GM23338 (cell line): ENCODE measurements around the gene LRRC10B. TPM values are rescaled to one million over a fixed set of nuclear protein-coding genes. Genes with fewer than 3 reads are reported as not detected.

Experiments
- ATAC-seq: fragments of 200-7000 bp; cut with Tn5 transposase; 3 replicates; pipeline ENCODE4 v1.9.1; 2020
- DNase-seq: peaks from one replicate; pipeline ENCODE4 v3.0.0-alpha.2; 2015; ENCODE audit warnings: low spot score
- H2AFZ ChIP-seq: fragments of 200-600 bp; sonication (generic); 2 replicates; pipeline ENCODE4 v1.8.0; 2016; ENCODE audit warnings: antibody characterized with exemption, mild to moderate bottlenecking, moderate library complexity
- H3F3A ChIP-seq: fragments of 200-600 bp; sonication (generic); replicated peaks from 2 replicates; pipeline ENCODE4 v1.8.0; 2017; ENCODE audit warnings: antibody characterized with exemption, mixed run types, low read depth
- H3K27ac ChIP-seq: fragments of 200-600 bp; sonication (generic); 2 replicates; pipeline ENCODE4 v1.6.1; 2016; ENCODE audit warnings: low read depth
- H3K27me3 ChIP-seq: fragments of 200-600 bp; sonication (generic); 2 replicates; pipeline ENCODE4 v1.8.0; 2016; ENCODE audit warnings: mild to moderate bottlenecking, mixed run types, moderate library complexity; ENCODE audit not compliant: insufficient read depth
- H3K36me3 ChIP-seq: fragments of 200-600 bp; sonication (generic); 2 replicates; pipeline ENCODE4 v1.8.0; 2016; ENCODE audit warnings: mild to moderate bottlenecking; ENCODE audit not compliant: insufficient read depth
- H3K4me1 ChIP-seq: fragments of 200-600 bp; sonication (generic); 2 replicates; pipeline ENCODE4 v1.8.0; 2016; ENCODE audit warnings: mild to moderate bottlenecking, moderate library complexity; ENCODE audit not compliant: insufficient read depth
- H3K4me2 ChIP-seq: fragments of 200-600 bp; sonication (generic); 2 replicates; pipeline ENCODE4 v1.7.1; 2017; ENCODE audit warnings: mixed run types
- H3K4me3 ChIP-seq: fragments of 200-600 bp; sonication (generic); 2 replicates; pipeline ENCODE4 v1.6.1; 2016; ENCODE audit warnings: mixed run types
- H3K79me2 ChIP-seq: fragments of 200-600 bp; sonication (generic); replicated peaks from 2 replicates; pipeline ENCODE4 v1.8.0; 2017; ENCODE audit warnings: mild to moderate bottlenecking; ENCODE audit not compliant: insufficient read depth
- H3K9me2 ChIP-seq: fragments of 200-600 bp; sonication (generic); 2 replicates; pipeline ENCODE4 v1.8.0; 2017; ENCODE audit not compliant: insufficient read depth
- H4K20me1 ChIP-seq: fragments of 200-600 bp; sonication (generic); replicated peaks from 2 replicates; pipeline ENCODE4 v1.8.0; 2017; ENCODE audit warnings: mild to moderate bottlenecking; ENCODE audit not compliant: insufficient read depth
- H3K27ac Mint-ChIP-seq: 2 replicates; pipeline ENCODE4 v1.8.0; 2020; ENCODE audit warnings: inconsistent platforms, mild to moderate bottlenecking, moderate library complexity, mixed read lengths
- H3K27me3 Mint-ChIP-seq: 3 replicates; pipeline ENCODE4 v1.8.0; 2022; ENCODE audit warnings: low read depth, mild to moderate bottlenecking, moderate library complexity, mixed read lengths, inconsistent platforms; ENCODE audit not compliant: insufficient read depth, poor library complexity
- H3K36me3 Mint-ChIP-seq: 3 replicates; pipeline ENCODE4 v1.8.0; 2021; ENCODE audit warnings: low read depth, mild to moderate bottlenecking, inconsistent platforms, moderate library complexity, mixed read lengths
- H3K4me1 Mint-ChIP-seq: 3 replicates; pipeline ENCODE4 v1.8.0; 2020; ENCODE audit warnings: mild to moderate bottlenecking, inconsistent platforms, mixed read lengths
- H3K4me3 Mint-ChIP-seq: 3 replicates; pipeline ENCODE4 v1.8.0; 2021; ENCODE audit warnings: moderate library complexity, mild to moderate bottlenecking, inconsistent platforms, mixed read lengths
- H3K9me3 Mint-ChIP-seq: 3 replicates; pipeline ENCODE4 v1.8.0; 2020; ENCODE audit warnings: moderate library complexity, mild to moderate bottlenecking, inconsistent platforms, mixed read lengths
- CREB1 ChIP-seq: fragments of 250-450 bp; sonication (Bioruptor Pico); IDR thresholded peaks from 2 replicates; pipeline ENCODE4 v1.5.0; 2020; ENCODE audit warnings: low read depth, mild to moderate bottlenecking, moderate library complexity
- EZH2 ChIP-seq: fragments of 200-600 bp; sonication (generic); IDR thresholded peaks from one replicate; pipeline ENCODE4 v1.8.0; 2017; ENCODE audit warnings: antibody characterized with exemption, mild to moderate bottlenecking, low read depth; ENCODE audit not compliant: unreplicated experiment
- EZH2phosphoT487 ChIP-seq: fragments of 200-600 bp; sonication (generic); IDR thresholded peaks from one replicate; pipeline ENCODE4 v1.8.1; 2018; ENCODE audit warnings: antibody characterized with exemption; ENCODE audit not compliant: unreplicated experiment
- JUNB ChIP-seq: IDR thresholded peaks from one replicate; pipeline ENCODE4 v1.6.1; 2016; ENCODE audit warnings: antibody characterized with exemption; ENCODE audit not compliant: unreplicated experiment
- NANOG ChIP-seq: IDR thresholded peaks from 2 replicates; pipeline ENCODE4 v1.6.1; 2016; ENCODE audit warnings: antibody characterized with exemption, borderline replicate concordance
- POLR2AphosphoS5 ChIP-seq: IDR thresholded peaks from 2 replicates; pipeline ENCODE4 v1.6.1; 2016; ENCODE audit warnings: antibody characterized with exemption, low read depth
- STAT1 ChIP-seq: IDR thresholded peaks from one replicate; pipeline ENCODE4 v1.6.1; 2016; ENCODE audit warnings: antibody characterized with exemption; ENCODE audit not compliant: unreplicated experiment
- ZNF114 ChIP-seq: fragments of 250-450 bp; sonication (Bioruptor Pico); IDR thresholded peaks from 2 replicates; pipeline ENCODE4 v1.5.0; 2020; ENCODE audit warnings: mild to moderate bottlenecking, moderate library complexity
- ZNF331 ChIP-seq: fragments of 250-450 bp; sonication (Bioruptor Pico); IDR thresholded peaks from 2 replicates; pipeline ENCODE4 v1.5.0; 2020; ENCODE audit warnings: low read depth, mild to moderate bottlenecking, moderate library complexity
- polyA plus RNA-seq: library from polyadenylated mRNA; unstranded; fragments of >200 nt; fragmentation: Nextera tagmentation; extraction: Ambion mirVana; gene quantifications from 2 replicates; pipeline ENCODE4 v1.2.1, GENCODE V29; 2016
- total RNA-seq: library from RNA; depleted of rRNA; stranded (reverse); fragments of >200 nt; shearing (Covaris generic); gene quantifications from 2 replicates; pipeline ENCODE4 v1.2.3, GENCODE V29; 2014
- TF ChIP-seq, protein P1 (sequence below): IDR thresholded peaks from 2 replicates; pipeline ENCODE4 v1.6.1; 2016; ENCODE audit warnings: antibody characterized with exemption
- TF ChIP-seq, protein P2 (sequence below), 2 experiments: fragments of 200-600 bp in 1 of 2; sonication (generic) in 1 of 2; conservative IDR thresholded peaks; 2 replicates each; pipeline versions ENCODE4 v1.5.1 to v1.6.1; 2016 to 2017; ENCODE audit warnings: antibody characterized with exemption in 2 of 2, low read depth in 2 of 2, mild to moderate bottlenecking in 2 of 2, moderate library complexity in 1 of 2
- TF ChIP-seq, protein P3 (sequence below): IDR thresholded peaks from one replicate; pipeline ENCODE4 v1.6.1; 2018; ENCODE audit warnings: antibody characterized with exemption; ENCODE audit not compliant: unreplicated experiment

LRRC10B gene
- total and polyA plus RNA-seq, 2 experiments from 2014 or later = 0.47 to 1.6 TPM

DNA sequence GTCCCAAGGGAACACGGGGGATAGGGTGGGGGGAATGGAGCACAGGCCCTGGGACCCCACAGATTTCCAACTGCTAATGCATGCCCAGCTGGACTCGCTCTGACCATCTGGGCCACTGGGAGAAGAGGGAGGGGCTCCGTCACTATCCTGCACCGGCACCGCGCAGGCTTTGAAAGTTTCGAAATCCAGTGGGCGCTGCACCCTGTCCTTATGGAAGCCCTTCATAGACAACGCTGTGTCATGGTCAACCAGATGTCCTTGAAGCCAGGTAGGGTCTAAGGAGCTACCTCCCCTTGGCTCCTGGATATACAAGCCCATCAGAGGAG lies 30.1 kb downstream of the LRRC10B start:
- Mint-ChIP-seq H3K36me3 (no peaks in the 10 kb centered on the region; the same call in 2 of the 3 replicates), H3K4me3 (no peak overlapping the region; the same call in 2 of the 3 replicates), H3K9me3 (no peaks in the 10 kb centered on the region), H3K27ac (no peak overlapping the region), H3K27me3 (peaks cover 10% of the 10 kb centered on the region), H3K4me1 (peaks cover 47% of the 10 kb centered on the region)
- 0 out of 2 replicates have a peak, but pooled peaks cover 4% of the 10 kb centered on the region for H3K9me2 ChIP-seq
- no peak for TF ChIP-seq ZNF331 (CRISPR knock-in tag)
- TF ChIP-seq ZNF114 (CRISPR knock-in tag) = no peak
- TF ChIP-seq, protein P1, sequence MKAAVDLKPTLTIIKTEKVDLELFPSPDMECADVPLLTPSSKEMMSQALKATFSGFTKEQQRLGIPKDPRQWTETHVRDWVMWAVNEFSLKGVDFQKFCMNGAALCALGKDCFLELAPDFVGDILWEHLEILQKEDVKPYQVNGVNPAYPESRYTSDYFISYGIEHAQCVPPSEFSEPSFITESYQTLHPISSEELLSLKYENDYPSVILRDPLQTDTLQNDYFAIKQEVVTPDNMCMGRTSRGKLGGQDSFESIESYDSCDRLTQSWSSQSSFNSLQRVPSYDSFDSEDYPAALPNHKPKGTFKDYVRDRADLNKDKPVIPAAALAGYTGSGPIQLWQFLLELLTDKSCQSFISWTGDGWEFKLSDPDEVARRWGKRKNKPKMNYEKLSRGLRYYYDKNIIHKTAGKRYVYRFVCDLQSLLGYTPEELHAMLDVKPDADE = no peak
- TF ChIP-seq EZH2phosphoT487 = no peak
- no peak for TF ChIP-seq STAT1
- no peak for TF ChIP-seq JUNB
- TF ChIP-seq, protein P2, sequence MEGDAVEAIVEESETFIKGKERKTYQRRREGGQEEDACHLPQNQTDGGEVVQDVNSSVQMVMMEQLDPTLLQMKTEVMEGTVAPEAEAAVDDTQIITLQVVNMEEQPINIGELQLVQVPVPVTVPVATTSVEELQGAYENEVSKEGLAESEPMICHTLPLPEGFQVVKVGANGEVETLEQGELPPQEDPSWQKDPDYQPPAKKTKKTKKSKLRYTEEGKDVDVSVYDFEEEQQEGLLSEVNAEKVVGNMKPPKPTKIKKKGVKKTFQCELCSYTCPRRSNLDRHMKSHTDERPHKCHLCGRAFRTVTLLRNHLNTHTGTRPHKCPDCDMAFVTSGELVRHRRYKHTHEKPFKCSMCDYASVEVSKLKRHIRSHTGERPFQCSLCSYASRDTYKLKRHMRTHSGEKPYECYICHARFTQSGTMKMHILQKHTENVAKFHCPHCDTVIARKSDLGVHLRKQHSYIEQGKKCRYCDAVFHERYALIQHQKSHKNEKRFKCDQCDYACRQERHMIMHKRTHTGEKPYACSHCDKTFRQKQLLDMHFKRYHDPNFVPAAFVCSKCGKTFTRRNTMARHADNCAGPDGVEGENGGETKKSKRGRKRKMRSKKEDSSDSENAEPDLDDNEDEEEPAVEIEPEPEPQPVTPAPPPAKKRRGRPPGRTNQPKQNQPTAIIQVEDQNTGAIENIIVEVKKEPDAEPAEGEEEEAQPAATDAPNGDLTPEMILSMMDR (conservative IDR thresholded peaks at IDR 0.05; ENCODE audit: low read depth in 2 of 2) = no peak
- TF ChIP-seq NANOG = no peak
- TF ChIP-seq CREB1 (CRISPR knock-in tag) = no peak
- TF ChIP-seq EZH2 = no peak
- TF ChIP-seq POLR2AphosphoS5 = no peak
- TF ChIP-seq, protein P3, sequence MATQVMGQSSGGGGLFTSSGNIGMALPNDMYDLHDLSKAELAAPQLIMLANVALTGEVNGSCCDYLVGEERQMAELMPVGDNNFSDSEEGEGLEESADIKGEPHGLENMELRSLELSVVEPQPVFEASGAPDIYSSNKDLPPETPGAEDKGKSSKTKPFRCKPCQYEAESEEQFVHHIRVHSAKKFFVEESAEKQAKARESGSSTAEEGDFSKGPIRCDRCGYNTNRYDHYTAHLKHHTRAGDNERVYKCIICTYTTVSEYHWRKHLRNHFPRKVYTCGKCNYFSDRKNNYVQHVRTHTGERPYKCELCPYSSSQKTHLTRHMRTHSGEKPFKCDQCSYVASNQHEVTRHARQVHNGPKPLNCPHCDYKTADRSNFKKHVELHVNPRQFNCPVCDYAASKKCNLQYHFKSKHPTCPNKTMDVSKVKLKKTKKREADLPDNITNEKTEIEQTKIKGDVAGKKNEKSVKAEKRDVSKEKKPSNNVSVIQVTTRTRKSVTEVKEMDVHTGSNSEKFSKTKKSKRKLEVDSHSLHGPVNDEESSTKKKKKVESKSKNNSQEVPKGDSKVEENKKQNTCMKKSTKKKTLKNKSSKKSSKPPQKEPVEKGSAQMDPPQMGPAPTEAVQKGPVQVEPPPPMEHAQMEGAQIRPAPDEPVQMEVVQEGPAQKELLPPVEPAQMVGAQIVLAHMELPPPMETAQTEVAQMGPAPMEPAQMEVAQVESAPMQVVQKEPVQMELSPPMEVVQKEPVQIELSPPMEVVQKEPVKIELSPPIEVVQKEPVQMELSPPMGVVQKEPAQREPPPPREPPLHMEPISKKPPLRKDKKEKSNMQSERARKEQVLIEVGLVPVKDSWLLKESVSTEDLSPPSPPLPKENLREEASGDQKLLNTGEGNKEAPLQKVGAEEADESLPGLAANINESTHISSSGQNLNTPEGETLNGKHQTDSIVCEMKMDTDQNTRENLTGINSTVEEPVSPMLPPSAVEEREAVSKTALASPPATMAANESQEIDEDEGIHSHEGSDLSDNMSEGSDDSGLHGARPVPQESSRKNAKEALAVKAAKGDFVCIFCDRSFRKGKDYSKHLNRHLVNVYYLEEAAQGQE = no peak
- ATAC-seq (no peak), DNase-seq (no peak)
- H3K4me1 ChIP-seq = peaks cover 21% of the 10 kb centered on the region
- H3K79me2 ChIP-seq = no peaks in the 10 kb centered on the region
- H3K27ac ChIP-seq = no peak overlapping the region
- H3K4me3 ChIP-seq = no peak overlapping the region
- no peaks in the 10 kb centered on the region for H3K36me3 ChIP-seq
- H3F3A ChIP-seq = 0 out of 2 replicates have a peak, but pooled peaks cover 3% of the 10 kb centered on the region
- no peak overlapping the region for H3K4me2 ChIP-seq
- H4K20me1 ChIP-seq = no peaks in the 10 kb centered on the region
- no peak overlapping the region for H2AFZ ChIP-seq
- no peaks in the 10 kb centered on the region for H3K27me3 ChIP-seq
